Measurements from ENCODE around the gene KIAA1217.

- TF ChIP-seq CTCF (IDR thresholded peaks at IDR 0.05) (no peak), POLR2A (IDR thresholded peaks at IDR 0.05) (no peak)
Measured at GRCh38 chr10:24353319-24353718, 144.4 kb downstream of the KIAA1217 start.

All from prostate gland (tissue), 2 donors.